Liver (tissue), 9 donors: ENCODE results near the gene BCAT1. TPM values are rescaled to one million over a fixed set of nuclear protein-coding genes. Genes with fewer than 3 reads are reported as not detected.

Experiments used
- DNase-seq: peaks from one replicate; pipeline ENCODE4 v3.0.0-alpha.2; 2017; ENCODE audit warnings: low spot score
- H3K27ac ChIP-seq, 2 donors: one replicate each; pipeline ENCODE4 v1.7.0; 2013; ENCODE audit warnings: inconsistent platforms in 2 of 2, low read length in 2 of 2, control low read depth in 1 of 2, low read depth in 1 of 2, mild to moderate bottlenecking in 1 of 2
- H3K27me3 ChIP-seq, 4 donors: one replicate each; pipeline versions ENCODE4 v1.6.1 to v1.7.0; 2013; ENCODE audit warnings: low read length in 3 of 4, inconsistent platforms in 1 of 4, mild to moderate bottlenecking in 1 of 4, moderate library complexity in 1 of 4; ENCODE audit not compliant: control insufficient read depth in 4 of 4, insufficient read depth in 4 of 4
- H3K36me3 ChIP-seq, 4 donors: one replicate each; pipeline versions ENCODE4 v1.6.1 to v1.7.0; 2013; ENCODE audit warnings: low read length in 3 of 4, mild to moderate bottlenecking in 3 of 4, low read depth in 1 of 4, moderate library complexity in 1 of 4; ENCODE audit not compliant: control insufficient read depth in 4 of 4, insufficient read depth in 3 of 4
- H3K4me1 ChIP-seq, 4 donors: one replicate each; pipeline versions ENCODE4 v1.6.1 to v1.7.0; 2013; ENCODE audit warnings: low read length in 3 of 4, mild to moderate bottlenecking in 3 of 4, moderate library complexity in 1 of 4; ENCODE audit not compliant: control insufficient read depth in 4 of 4, insufficient read depth in 4 of 4
- H3K4me3 ChIP-seq, 3 donors: one replicate each; pipeline versions ENCODE4 v1.6.1 to v1.7.0; 2013; ENCODE audit warnings: low read length in 3 of 3, control low read depth in 1 of 3, low read depth in 1 of 3, mild to moderate bottlenecking in 1 of 3
- H3K9ac ChIP-seq, 2 donors: one replicate each; pipeline ENCODE4 v1.7.0; 2013; ENCODE audit warnings: low read length in 2 of 2, mild to moderate bottlenecking in 2 of 2, moderate library complexity in 2 of 2, control low read depth in 1 of 2, low read depth in 1 of 2
- H3K9me3 ChIP-seq, 4 donors: one replicate each; pipeline versions ENCODE4 v1.6.1 to v1.7.0; 2013; ENCODE audit warnings: low read length in 3 of 4; ENCODE audit not compliant: control insufficient read depth in 4 of 4
- CTCF ChIP-seq: fragments of 150-350 bp; IDR thresholded peaks from 2 replicates; pipeline ENCODE4 v1.5.1; 2017; ENCODE audit warnings: improper control_type of control experiment, low read depth, low read length; ENCODE audit not compliant: missing input control
- EGR1 ChIP-seq, 2 donors: IDR thresholded peaks; 2 replicates each; pipeline ENCODE4 v1.6.1; 2016 to 2018; ENCODE audit warnings: antibody characterized with exemption in 2 of 2, low read depth in 2 of 2
- FOXA1 ChIP-seq: IDR thresholded peaks from 2 replicates; pipeline ENCODE4 v1.6.1; 2016; ENCODE audit warnings: antibody characterized with exemption
- FOXA2 ChIP-seq: IDR thresholded peaks from 2 replicates; pipeline ENCODE4 v1.6.1; 2016; ENCODE audit warnings: antibody characterized with exemption
- GABPA ChIP-seq, 2 donors: IDR thresholded peaks in 1 of 2; conservative IDR thresholded peaks in 1 of 2; 2 replicates each; pipeline ENCODE4 v1.6.1; 2016; ENCODE audit warnings: antibody characterized with exemption in 2 of 2, mild to moderate bottlenecking in 1 of 2, moderate library complexity in 1 of 2
- HNF4G ChIP-seq: IDR thresholded peaks from 2 replicates; pipeline ENCODE4 v1.6.1; 2016; ENCODE audit warnings: antibody characterized with exemption
- NR2F2 ChIP-seq: IDR thresholded peaks from 2 replicates; pipeline ENCODE4 v1.6.1; 2016; ENCODE audit warnings: antibody characterized with exemption
- REST ChIP-seq: IDR thresholded peaks from 2 replicates; pipeline ENCODE4 v1.6.1; 2016; ENCODE audit warnings: antibody characterized with exemption, mild to moderate bottlenecking
- TAF1 ChIP-seq: conservative IDR thresholded peaks from 2 replicates; pipeline ENCODE4 v1.6.1; 2016; ENCODE audit warnings: antibody characterized with exemption, mild to moderate bottlenecking
- YY1 ChIP-seq: IDR thresholded peaks from 2 replicates; pipeline ENCODE4 v1.6.1; 2016; ENCODE audit warnings: antibody characterized with exemption, mild to moderate bottlenecking
- ZBTB33 ChIP-seq: IDR thresholded peaks from 2 replicates; pipeline ENCODE4 v1.6.1; 2016; ENCODE audit warnings: antibody characterized with exemption
- WGBS: extraction: QIAGEN DNeasy Blood & Tissue Kit; methylation state at CpG from one replicate; pipeline ENCODE4 v1.1.7; 2013; 5-methylcytosine and 5-hydroxymethylcytosine counted together
- polyA plus RNA-seq, 2 donors: library from polyadenylated mRNA; stranded (reverse) in 1 of 2; unstranded in 1 of 2; fragments of 200-250 nt in 1 of 2; fragments of >200 nt in 1 of 2; fragmentation: Nextera tagmentation in 1 of 2; extraction: Ambion mirVana in 1 of 2; gene quantifications; one replicate each; pipeline versions ENCODE4 v1.2.1 to v1.2.3, GENCODE V29; 2013 to 2015
- total RNA-seq, 2 donors: library from RNA; depleted of rRNA; stranded (reverse); fragments of >200 nt; gene quantifications; one replicate each; pipeline ENCODE4 v1.2.3, GENCODE V29; 2014
- donor health status: healthy.
- donor health status: healthy.
- donor health status: healthy.
- donor health status: healthy.
- donor health status: healthy.

BCAT1 gene
- total and polyA plus RNA-seq, 4 donors, result 0.14 to 10.0 (median 0.85) TPM

- H3K4me3 ChIP-seq, result no peak overlapping the region
- peaks cover 0 to 3% (median 1%) of the 10 kb centered on the region in 4 donors for H3K27me3 ChIP-seq
- DNase-seq, result no peak
- no peak overlapping the region for H3K9ac ChIP-seq
- 85% methylated on average over 10 of the region's 10 CpGs for WGBS
- no peak overlapping the region for H3K27ac ChIP-seq
- H3K4me1 ChIP-seq, result no peaks in the 10 kb centered on the region
- no peaks in the 10 kb centered on the region for H3K9me3 ChIP-seq
- no peaks in the 10 kb centered on the region for H3K36me3 ChIP-seq
- no peak for TF ChIP-seq HNF4G
- no peak for TF ChIP-seq NR2F2
Observed at GRCh38 chr12:24933694-24934407, 15.1 kb downstream of the BCAT1 start.

- H3K27ac ChIP-seq, result no peak overlapping the region
- 68% methylated on average over 4 of the region's 4 CpGs for WGBS
Observed at GRCh38 chr12:24931666-24932405, 17.1 kb downstream of the BCAT1 start.

More at GRCh38 chr12:24931666-24932405, 17.1 kb downstream of the BCAT1 start:
- H3K4me1 ChIP-seq, result no peaks in the 10 kb centered on the region
- H3K4me3 ChIP-seq, result no peak overlapping the region
- H3K27me3 ChIP-seq, result peaks cover 0 to 3% (median 1%) of the 10 kb centered on the region in 4 donors
- no peaks in the 10 kb centered on the region for H3K9me3 ChIP-seq
- no peak overlapping the region for H3K9ac ChIP-seq
- no peaks in the 10 kb centered on the region for H3K36me3 ChIP-seq
- TF ChIP-seq FOXA1, result no peak
- no peak for TF ChIP-seq ZBTB33
- TF ChIP-seq FOXA2, result no peak
- TF ChIP-seq YY1, result no peak
- no peak for TF ChIP-seq GABPA (IDR thresholded peaks at IDR 0.05 in 1 of 2, conservative IDR thresholded peaks at IDR 0.05 in 1 of 2)
- no peak for TF ChIP-seq REST
- no peak for TF ChIP-seq NR2F2
- TF ChIP-seq EGR1 (IDR thresholded peaks at IDR 0.05; ENCODE audit: low read depth in 2 of 2), result no peak
- no peak for TF ChIP-seq CTCF
- TF ChIP-seq TAF1, result no peak
- TF ChIP-seq HNF4G, result no peak
- DNase-seq, result no peak
